Smooth muscle cell of the brain vasculature (primary cell): Measurements from ENCODE around the gene DLG5.

ENCODE experiments used
- DNase-seq: peaks from one replicate; pipeline ENCODE4 v3.0.0-alpha.2; 2012; ENCODE audit warnings: low read depth, low spot score

DLG5 gene

GRCh38 chr10:77823811-77824542 lies 102.6 kb downstream of the DLG5 start:
- no peak for DNase-seq

- no peak for DNase-seq
These were observed 105.0 kb downstream of the DLG5 start for GRCh38 chr10:77821551-77821950.

GRCh38 chr10:77821036-77821435 lies 105.5 kb downstream of the DLG5 start:
- DNase-seq, result no peak

GRCh38 chr10:77820349-77820748 lies 106.2 kb downstream of the DLG5 start:
- DNase-seq, result no peak

- DNase-seq, result no peak
These were observed 107.1 kb downstream of the DLG5 start for GRCh38 chr10:77819210-77820112.

GRCh38 chr10:77818378-77818777 lies 108.2 kb downstream of the DLG5 start:
- DNase-seq, result no peak

- no peak for DNase-seq
These were observed 109.0 kb downstream of the DLG5 start for GRCh38 chr10:77817541-77817940.

GRCh38 chr10:77816311-77816710 lies 110.2 kb downstream of the DLG5 start:
- DNase-seq, result no peak

GRCh38 chr10:77812741-77813140 lies 113.8 kb downstream of the DLG5 start:
- no peak for DNase-seq

- DNase-seq, result no peak
These were observed 114.6 kb downstream of the DLG5 start for GRCh38 chr10:77811831-77812430.

GRCh38 chr10:77810446-77811335 lies 115.9 kb downstream of the DLG5 start:
- no peak for DNase-seq

GRCh38 chr10:77809336-77809735 lies 117.2 kb downstream of the DLG5 start:
- DNase-seq, result no peak

GRCh38 chr10:77807706-77808105 lies 118.8 kb downstream of the DLG5 start:
- no peak for DNase-seq

- no peak for DNase-seq
These were observed 119.9 kb downstream of the DLG5 start for GRCh38 chr10:77806511-77807157.

GRCh38 chr10:77805676-77806075 lies 120.9 kb downstream of the DLG5 start:
- DNase-seq, result no peak

GRCh38 chr10:77804371-77804770 lies 122.2 kb downstream of the DLG5 start:
- DNase-seq, result no peak

- DNase-seq, result no peak
These were observed 124.9 kb downstream of the DLG5 start for GRCh38 chr10:77801474-77802161.

- no peak for DNase-seq
These were observed 125.8 kb downstream of the DLG5 start for GRCh38 chr10:77800738-77801266.

GRCh38 chr10:77800320-77800719 lies 126.2 kb downstream of the DLG5 start:
- DNase-seq, result no peak

GRCh38 chr10:77799352-77799751 lies 127.2 kb downstream of the DLG5 start:
- no peak for DNase-seq
